Spleen (tissue), 7 donors: ENCODE results near the gene HPSE2.

Experiments
- CTCF ChIP-seq, 11 experiments: fragments of 200-600 bp in 7 of 11; fragments of 450-650 bp in 4 of 11; sonication (generic) in 4 of 11; IDR thresholded peaks in 8 of 11; conservative IDR thresholded peaks in 3 of 11; 1 replicate in 7 of 11; 2 replicates in 4 of 11; pipeline versions ENCODE4 v1.4.0 to v1.8.0; 2016 to 2021; ENCODE audit warnings: antibody characterized with exemption in 11 of 11, inconsistent platforms in 4 of 11, mild to moderate bottlenecking in 1 of 11
- POLR2AphosphoS5 ChIP-seq, 3 donors: sonication (generic); formaldehyde crosslinking; IDR thresholded peaks; one replicate each; pipeline ENCODE4 v1.5.1; 2017; ENCODE audit warnings: antibody characterized with exemption in 3 of 3
- donor health status: DM: no; HTN: no; CAD: no; lungs with moderate emphysema.
- donor health status: DM: no; HTN: no; CAD: no.
- donor health status: DM: no; HTN: no; CAD: no.

GRCh38 chr10:98572594-98572993, 663.1 kb downstream of the HPSE2 start:
- TF ChIP-seq CTCF (IDR thresholded peaks at IDR 0.05 in 8 of 11, conservative IDR thresholded peaks at IDR 0.05 in 3 of 11): no peak
- TF ChIP-seq POLR2AphosphoS5 (IDR thresholded peaks at IDR 0.05): no peak
